HL-60 (cell line): ENCODE results near the gene GGA2.

ENCODE experiments used
- GABPA ChIP-seq: IDR thresholded peaks from 2 replicates; pipeline ENCODE4 v1.6.1; 2012; ENCODE audit warnings: low read depth
- POLR2AphosphoS5 ChIP-seq: IDR thresholded peaks from 2 replicates; pipeline ENCODE4 v1.6.1; 2012; ENCODE audit warnings: low read depth
- TF ChIP-seq, protein P1 (sequence below): IDR thresholded peaks from one replicate; pipeline ENCODE4 v1.5.1; 2011; ENCODE audit warnings: low read length, control low read depth, inconsistent platforms; ENCODE audit not compliant: insufficient read depth
- TF ChIP-seq, protein P2 (sequence below): IDR thresholded peaks from 2 replicates; pipeline ENCODE4 v1.6.1; 2012; ENCODE audit warnings: low read depth; ENCODE audit not compliant: insufficient replicate concordance

DNA sequence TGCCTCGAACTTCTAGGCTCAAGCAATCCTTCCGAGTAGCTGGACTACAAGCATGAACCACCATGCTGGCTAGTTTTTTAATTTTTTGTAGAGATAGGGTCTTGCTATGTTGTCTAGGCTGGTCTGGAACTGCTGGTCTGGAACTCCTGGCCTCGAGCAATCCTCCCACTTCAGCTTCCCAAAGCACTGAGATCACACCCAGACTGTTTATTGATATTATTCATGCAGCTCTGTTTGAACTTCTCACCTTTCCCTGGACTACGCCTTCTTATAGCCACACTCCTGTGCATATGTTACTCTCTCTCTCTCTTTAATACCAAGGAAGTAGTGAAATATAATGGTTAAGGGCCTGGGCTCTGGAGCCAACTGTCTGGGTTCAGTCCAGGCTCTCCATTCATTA, 61.9 kb downstream of the GGA2 start:
- TF ChIP-seq, protein P1, sequence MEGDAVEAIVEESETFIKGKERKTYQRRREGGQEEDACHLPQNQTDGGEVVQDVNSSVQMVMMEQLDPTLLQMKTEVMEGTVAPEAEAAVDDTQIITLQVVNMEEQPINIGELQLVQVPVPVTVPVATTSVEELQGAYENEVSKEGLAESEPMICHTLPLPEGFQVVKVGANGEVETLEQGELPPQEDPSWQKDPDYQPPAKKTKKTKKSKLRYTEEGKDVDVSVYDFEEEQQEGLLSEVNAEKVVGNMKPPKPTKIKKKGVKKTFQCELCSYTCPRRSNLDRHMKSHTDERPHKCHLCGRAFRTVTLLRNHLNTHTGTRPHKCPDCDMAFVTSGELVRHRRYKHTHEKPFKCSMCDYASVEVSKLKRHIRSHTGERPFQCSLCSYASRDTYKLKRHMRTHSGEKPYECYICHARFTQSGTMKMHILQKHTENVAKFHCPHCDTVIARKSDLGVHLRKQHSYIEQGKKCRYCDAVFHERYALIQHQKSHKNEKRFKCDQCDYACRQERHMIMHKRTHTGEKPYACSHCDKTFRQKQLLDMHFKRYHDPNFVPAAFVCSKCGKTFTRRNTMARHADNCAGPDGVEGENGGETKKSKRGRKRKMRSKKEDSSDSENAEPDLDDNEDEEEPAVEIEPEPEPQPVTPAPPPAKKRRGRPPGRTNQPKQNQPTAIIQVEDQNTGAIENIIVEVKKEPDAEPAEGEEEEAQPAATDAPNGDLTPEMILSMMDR, result no peak
- TF ChIP-seq POLR2AphosphoS5 (no peak), GABPA (no peak)
- TF ChIP-seq, protein P2, sequence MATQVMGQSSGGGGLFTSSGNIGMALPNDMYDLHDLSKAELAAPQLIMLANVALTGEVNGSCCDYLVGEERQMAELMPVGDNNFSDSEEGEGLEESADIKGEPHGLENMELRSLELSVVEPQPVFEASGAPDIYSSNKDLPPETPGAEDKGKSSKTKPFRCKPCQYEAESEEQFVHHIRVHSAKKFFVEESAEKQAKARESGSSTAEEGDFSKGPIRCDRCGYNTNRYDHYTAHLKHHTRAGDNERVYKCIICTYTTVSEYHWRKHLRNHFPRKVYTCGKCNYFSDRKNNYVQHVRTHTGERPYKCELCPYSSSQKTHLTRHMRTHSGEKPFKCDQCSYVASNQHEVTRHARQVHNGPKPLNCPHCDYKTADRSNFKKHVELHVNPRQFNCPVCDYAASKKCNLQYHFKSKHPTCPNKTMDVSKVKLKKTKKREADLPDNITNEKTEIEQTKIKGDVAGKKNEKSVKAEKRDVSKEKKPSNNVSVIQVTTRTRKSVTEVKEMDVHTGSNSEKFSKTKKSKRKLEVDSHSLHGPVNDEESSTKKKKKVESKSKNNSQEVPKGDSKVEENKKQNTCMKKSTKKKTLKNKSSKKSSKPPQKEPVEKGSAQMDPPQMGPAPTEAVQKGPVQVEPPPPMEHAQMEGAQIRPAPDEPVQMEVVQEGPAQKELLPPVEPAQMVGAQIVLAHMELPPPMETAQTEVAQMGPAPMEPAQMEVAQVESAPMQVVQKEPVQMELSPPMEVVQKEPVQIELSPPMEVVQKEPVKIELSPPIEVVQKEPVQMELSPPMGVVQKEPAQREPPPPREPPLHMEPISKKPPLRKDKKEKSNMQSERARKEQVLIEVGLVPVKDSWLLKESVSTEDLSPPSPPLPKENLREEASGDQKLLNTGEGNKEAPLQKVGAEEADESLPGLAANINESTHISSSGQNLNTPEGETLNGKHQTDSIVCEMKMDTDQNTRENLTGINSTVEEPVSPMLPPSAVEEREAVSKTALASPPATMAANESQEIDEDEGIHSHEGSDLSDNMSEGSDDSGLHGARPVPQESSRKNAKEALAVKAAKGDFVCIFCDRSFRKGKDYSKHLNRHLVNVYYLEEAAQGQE, result no peak
